Activated T-cell treated with anti-CD3 and anti-CD28 coated beads, Interleukin-2, amount 50 U/mL, for 48 hours (primary cell): ENCODE results near the gene ASTN2.

Experiments
- DNase-seq, 2 experiments: peaks; one replicate each; pipeline ENCODE4 v3.0.0-alpha.2; 2020

Gene ASTN2

GRCh38 chr9:116491659-116492058 is 923.2 kb downstream of the ASTN2 start:
- DNase-seq: no peak

GRCh38 chr9:116491219-116491618 is 923.6 kb downstream of the ASTN2 start:
- DNase-seq: no peak

GRCh38 chr9:116490321-116490720 is 924.5 kb downstream of the ASTN2 start:
- no peak for DNase-seq

GRCh38 chr9:116488373-116488772 is 926.5 kb downstream of the ASTN2 start:
- no peak for DNase-seq

- no peak for DNase-seq
These were observed 930.3 kb downstream of the ASTN2 start for GRCh38 chr9:116484492-116485061.

- no peak for DNase-seq
These were observed 931.0 kb downstream of the ASTN2 start for GRCh38 chr9:116483622-116484491.

- no peak for DNase-seq
These were observed 932.1 kb downstream of the ASTN2 start for GRCh38 chr9:116482740-116483139.

GRCh38 chr9:116480700-116481099 is 934.2 kb downstream of the ASTN2 start:
- no peak for DNase-seq

- DNase-seq: no peak
These were observed 934.9 kb downstream of the ASTN2 start for GRCh38 chr9:116479967-116480366.

- no peak for DNase-seq
These were observed 935.8 kb downstream of the ASTN2 start for GRCh38 chr9:116479056-116479544.

GRCh38 chr9:116477584-116478141 is 937.2 kb downstream of the ASTN2 start:
- no peak for DNase-seq

- DNase-seq: no peak
These were observed 937.9 kb downstream of the ASTN2 start for GRCh38 chr9:116476935-116477381.

- no peak for DNase-seq
These were observed 938.9 kb downstream of the ASTN2 start for GRCh38 chr9:116476002-116476401.

GRCh38 chr9:116475201-116475600 is 939.7 kb downstream of the ASTN2 start:
- DNase-seq: no peak

GRCh38 chr9:116471944-116472506 is 942.8 kb downstream of the ASTN2 start:
- no peak for DNase-seq

- no peak for DNase-seq
These were observed 943.6 kb downstream of the ASTN2 start for GRCh38 chr9:116471093-116471906.

GRCh38 chr9:116468793-116469527 is 945.9 kb downstream of the ASTN2 start:
- DNase-seq: no peak

- DNase-seq: no peak
These were observed 946.5 kb downstream of the ASTN2 start for GRCh38 chr9:116468369-116468768.

GRCh38 chr9:116467740-116468351 is 947.0 kb downstream of the ASTN2 start:
- no peak for DNase-seq

- DNase-seq: no peak
These were observed 948.3 kb downstream of the ASTN2 start for GRCh38 chr9:116466271-116467235.
